GM19023 (cell line): ENCODE data around the gene MEGF11.
"Not testable (repeated sequence)": the region's sequence is repeated elsewhere in the genome, so short reads cannot be mapped to it uniquely, and the experiment has no call there.

Experiments
- ATAC-seq: cut with Tn5 transposase; IDR thresholded peaks from one replicate; pipeline ENCODE4 v1.9.1; 2021; ENCODE audit warnings: mild to moderate bottlenecking, moderate library complexity; ENCODE audit not compliant: unreplicated experiment

The MEGF11 gene

DNA sequence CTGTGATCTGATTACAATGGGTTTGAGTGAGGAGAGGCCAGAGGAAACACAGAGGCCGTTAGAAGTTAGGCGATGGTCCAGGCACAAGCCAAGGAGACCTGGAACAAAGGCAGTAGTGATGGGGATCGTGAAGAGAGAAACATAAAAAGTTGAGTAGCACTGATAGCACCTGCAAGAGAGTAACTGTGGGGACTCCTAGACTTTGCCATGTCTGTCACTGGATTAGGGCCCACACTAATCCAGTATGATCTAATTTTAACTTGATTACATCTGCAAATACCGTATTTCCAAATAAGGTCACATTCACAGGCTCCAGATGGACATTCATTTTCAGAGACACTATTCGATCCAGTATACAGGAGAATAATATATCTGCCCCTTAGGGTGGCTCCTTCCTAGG lies 239.5 kb downstream of the MEGF11 start:
- ATAC-seq, result no peak

- ATAC-seq, result no peak
Observed at GRCh38 chr15:66008940-66009562, 244.5 kb downstream of the MEGF11 start.

DNA sequence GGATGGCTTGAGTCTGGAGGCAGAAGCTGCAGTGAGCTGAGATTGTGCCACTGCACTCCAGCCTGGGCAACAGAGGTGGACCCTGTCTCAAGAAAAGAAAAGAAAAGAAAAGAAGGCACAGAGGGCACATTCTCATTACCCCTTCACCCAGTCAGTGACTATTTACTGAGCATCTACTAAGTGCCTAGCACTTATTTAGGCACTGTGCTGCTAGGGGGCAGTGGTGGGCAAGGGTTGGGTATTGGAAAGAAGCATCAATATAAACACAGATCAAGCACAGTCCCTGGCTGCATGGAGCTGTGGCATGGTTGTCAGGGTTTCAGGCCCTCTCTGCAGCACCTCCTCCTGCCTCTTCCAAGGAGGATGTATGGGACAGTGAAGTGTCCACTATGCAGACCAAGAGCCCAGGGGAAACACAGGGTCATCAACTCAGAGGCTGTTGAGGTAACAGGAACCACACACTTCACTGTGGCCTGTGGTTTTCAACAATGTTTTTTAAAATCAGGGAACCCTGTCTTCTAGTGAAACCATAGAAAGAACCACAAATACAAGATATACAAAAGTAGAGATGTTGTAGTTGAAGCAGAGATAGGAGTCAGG lies 245.8 kb downstream of the MEGF11 start:
- no peak for ATAC-seq

- no peak for ATAC-seq
Observed at GRCh38 chr15:66006986-66007385, 246.6 kb downstream of the MEGF11 start.

DNA sequence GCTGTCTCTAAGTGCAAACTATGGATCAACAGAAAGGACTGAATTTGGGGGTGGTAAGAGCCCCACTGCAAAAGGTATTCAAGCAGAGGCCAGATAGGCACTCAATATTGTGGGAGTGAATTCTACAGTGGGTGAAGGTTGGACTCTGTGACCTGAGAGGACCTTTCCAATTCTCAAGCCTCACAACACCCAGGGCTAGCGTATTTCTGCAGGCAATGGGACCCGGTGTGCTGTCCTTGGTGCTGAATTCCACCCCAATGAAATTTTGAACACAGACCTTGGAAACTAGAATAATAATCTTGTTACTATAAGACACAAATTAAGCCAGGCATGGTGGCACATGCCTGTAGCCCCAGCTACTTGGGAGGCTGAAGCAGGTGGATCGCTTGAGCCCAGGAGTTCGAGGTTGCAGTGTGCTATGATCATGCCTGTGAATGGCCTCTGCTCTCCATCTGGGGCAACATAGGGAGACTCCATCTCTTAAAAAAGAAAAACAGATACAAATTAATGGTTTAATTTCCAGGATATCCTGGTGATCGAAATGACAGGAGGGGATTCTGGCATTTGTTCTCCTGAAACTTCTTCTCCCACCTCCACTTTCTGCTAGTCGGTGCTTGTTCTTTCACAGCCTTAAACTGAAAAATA lies 248.8 kb downstream of the MEGF11 start:
- no peak for ATAC-seq

- not testable (repeated sequence) for ATAC-seq
Observed at GRCh38 chr15:66003129-66003528, 250.4 kb downstream of the MEGF11 start.

DNA sequence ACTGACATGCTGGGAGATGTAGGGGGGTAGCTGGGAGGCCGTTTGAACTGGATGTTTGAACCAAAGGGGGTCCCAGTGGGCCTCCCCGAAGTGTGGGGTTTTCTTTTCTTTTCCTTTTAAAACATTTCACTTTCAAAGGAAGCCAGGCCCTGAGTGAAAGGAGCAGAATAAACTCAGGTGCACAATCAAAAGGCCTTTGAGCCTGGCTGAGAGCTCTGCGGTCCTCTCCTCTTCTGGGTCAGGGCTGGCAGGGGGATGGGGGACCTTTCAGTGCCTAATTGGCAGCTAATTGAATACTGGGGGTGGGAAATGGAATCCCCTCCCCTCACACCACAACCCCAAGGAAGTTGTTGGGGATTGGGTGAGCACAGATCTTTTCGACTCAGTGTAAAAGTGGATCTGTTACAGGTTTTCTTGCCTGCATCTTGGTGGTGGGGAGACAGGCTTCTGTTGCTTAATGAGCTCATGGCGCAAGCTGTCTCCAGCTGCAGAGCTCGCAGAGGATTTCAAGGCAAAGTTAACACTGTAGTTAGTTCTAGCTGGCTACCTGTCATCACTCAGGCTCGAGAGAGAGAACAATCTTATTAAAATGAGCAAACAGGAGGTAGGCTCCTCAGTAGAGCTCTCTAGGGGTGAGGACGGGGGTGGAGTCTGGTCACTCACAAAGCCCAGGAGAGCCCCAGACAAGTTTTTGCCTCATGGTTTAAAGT lies 251.7 kb downstream of the MEGF11 start:
- ATAC-seq, result no peak

DNA sequence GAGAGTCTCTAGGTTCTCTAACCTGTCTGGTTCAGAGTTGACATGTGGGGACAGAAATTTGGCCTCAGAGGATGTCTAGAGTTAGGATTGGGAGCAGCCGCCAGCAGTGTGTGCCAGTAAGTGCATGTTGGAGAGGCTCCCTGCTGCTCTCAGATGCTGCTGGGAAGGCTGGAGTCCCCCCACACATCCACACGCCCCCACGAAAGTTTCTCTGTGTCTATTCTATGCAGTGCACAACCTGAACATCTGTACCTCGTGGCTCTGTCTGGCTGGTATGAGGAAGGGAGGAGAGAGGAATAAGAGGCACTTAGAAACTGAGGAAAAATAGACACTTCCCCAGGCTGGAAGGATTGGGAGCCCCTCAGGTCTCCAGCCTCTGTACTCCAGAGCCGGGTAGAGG lies 252.5 kb downstream of the MEGF11 start:
- no peak for ATAC-seq

DNA sequence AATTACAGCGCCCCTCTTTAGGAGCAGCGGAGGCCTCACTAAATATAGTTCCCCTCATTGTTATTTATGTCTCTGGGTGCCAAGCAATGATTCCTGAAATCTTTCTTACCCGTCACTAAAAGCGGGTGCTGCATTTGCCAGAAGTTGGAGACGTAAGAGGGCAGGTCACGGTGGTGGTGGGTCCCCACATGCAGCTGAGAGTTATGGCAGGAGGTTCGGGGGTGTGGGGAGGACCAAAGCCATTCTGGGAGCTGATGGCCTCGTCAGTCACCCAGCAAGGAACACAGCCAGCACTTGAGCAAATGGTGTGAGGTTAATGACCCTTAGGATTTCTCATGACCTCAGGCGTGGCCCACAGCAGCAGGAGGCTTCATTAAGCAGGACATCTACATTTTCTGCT lies 255.1 kb downstream of the MEGF11 start:
- no peak for ATAC-seq

GRCh38 chr15:65996901-65997300 lies 256.6 kb downstream of the MEGF11 start:
- no peak for ATAC-seq

DNA sequence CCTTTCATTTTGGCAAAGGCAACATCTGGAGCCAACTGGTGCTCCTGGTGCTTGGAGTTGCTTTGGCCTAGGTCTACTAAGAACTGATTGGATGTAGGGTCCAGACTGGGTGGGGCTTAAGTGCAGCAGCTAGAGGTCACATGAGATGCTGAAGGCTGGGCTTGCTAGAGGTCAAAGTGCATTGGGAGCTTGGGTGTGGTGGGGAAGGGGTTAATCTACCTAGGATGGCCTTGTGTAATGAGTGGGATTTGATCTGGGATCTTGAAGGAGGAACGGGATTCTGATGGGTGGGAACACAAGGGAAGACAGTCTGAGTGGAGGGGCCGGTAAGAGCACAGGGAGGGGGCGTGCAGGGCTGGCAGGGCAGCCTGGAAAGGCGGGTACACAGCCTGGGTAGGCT lies 258.7 kb downstream of the MEGF11 start:
- no peak for ATAC-seq

DNA sequence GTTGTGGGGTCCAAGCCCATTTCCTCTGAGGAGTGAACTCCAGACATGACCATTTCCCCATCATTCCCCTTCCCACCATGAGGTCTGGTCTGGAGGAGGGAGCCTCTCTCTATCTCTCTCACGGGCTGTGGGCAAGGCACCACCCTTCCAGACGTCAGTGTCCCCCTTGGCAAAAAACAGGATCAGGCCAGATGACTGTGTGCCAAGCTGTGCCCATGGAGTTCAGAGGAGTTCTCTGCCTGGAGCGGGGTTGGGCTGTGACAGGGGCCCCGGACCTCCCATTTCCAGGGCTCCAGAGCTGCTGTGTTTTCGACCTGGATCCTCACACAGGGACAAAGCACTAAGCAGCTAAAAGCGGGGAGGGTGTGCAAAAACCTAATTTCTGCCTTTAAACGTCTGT lies 259.8 kb downstream of the MEGF11 start:
- no peak for ATAC-seq

DNA sequence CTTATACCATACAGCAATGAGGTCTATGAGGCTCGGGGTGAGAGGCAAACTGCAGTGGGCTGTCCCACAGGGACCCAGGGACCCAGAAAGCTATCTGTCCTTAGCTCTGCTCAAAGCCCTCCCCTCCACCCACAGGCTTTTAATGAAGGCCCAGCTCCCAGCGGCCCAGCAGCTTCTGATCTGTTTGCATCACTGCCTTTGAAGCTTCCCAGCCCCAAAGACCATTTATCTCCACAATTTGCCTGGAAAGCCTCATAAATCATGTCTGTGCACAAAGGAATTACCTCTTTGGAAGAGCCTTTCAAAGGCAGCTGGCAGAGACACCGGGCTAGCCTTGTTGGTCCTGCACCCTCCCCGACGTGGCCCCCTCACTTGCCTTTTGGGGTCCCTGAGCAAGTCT lies 260.3 kb downstream of the MEGF11 start:
- ATAC-seq, result no peak

DNA sequence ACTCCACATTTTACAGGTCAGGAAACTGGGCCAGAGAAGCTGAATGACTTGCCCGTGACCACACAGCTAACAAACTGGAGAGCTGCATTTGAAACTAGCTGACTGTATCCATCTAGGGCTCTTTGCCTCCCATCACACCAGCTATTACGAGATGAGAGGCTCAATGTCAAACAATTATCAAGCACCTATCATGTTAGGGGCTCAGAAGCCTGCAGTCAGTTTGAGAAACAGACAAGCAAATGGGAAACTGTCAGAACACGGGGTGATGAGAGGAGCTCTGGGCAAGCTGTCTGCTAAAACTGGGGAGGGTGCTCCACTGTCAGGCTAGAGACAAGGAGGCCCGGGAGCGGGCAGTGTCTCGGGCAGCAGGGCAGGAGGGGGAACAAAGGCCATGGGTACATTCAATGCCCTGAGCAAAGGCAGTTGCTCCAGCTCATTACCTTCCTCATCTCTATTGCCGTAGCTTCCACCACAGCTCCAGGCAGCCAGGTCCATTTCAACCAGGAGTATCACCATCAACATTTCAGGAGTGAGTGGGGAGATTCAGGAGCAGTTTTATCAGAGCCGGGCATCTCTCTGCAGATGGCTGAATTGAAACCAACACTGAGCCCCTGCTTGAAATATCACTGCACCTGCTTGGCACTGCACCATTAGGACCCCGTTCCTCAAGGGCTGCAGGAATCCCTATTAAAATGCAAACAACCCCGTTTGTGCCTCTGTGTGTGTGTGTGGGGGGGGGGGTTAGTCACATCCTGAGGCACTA lies 261.6 kb downstream of the MEGF11 start:
- no peak for ATAC-seq

GRCh38 chr15:65990298-65990981 lies 263.1 kb downstream of the MEGF11 start:
- no peak for ATAC-seq

DNA sequence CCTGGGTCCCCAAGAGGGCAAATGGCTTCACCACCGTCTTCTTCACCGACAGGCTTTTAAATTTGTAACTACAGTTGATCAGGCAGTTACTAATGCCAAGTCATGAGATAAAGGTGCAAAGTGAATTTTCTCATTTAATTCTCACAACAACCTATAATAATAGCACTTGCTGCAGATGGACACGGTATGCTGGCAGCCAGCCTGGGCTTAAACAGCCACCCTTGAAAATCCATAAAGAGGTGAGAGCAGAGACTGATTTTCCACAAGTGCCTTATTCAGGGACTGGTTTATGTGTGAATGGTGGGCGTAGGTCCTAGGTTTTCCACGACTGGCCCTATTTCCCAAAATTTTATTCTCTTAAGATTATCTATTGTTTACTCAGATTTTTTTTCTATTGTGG lies 266.4 kb downstream of the MEGF11 start:
- no peak for ATAC-seq

DNA sequence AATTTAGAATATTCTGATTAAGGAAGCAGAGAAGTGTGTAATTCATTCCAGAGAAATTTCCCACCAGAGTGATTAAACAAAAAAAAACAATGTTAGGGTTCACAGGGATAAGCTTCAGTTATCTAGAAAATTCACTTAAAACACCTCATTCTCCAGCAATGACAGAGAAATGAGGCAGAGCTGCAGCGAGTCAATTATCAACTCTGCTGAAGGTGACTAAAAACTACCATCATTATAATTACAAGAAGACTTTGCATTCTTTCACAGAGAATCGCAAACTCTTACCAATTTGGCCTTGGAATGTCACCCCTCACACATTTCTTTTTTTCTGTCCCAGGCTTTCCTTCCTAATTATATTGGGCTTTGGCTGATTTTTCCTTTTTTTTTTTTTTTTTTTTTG lies 267.1 kb downstream of the MEGF11 start:
- no peak for ATAC-seq

- no peak for ATAC-seq
Observed at GRCh38 chr15:65985387-65985786, 268.2 kb downstream of the MEGF11 start.

DNA sequence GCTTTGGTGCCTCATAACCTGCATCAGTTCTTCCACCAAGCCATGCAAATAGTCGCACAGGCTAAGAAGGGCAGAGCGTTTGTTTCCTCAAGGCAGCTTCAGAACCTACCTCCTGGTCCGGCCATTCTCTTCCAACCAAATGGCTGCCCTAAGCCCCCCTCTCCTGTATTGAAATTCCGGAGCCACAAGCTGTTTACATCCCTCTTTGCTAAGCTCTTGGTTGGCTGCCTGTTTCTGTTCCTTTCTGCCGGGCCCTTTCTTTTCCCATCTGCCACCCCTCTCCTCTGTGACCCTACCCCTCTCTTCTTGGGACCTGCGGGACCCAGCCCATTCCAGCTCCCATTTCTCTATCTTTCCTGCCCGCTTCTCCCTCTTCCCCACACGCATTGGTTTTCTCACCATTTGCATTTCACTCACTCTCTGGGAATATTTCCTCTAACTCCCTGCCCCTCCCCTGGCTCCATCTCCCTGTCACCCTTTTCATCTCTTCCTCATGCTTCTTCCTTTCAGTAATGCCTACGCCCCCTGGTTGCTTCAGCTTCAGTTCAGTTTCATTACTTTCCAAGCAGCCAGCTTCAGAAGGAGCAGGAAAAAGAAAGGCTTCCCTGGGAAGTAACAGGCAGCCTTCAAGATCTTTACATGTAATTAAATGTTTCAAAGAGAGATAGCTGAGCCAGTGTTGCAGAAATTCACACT lies 270.8 kb downstream of the MEGF11 start:
- no peak for ATAC-seq
